Prostate gland (tissue), 2 donors: ENCODE results near the gene ROBO1. TPM values are rescaled to one million over a fixed set of nuclear protein-coding genes. Genes with fewer than 3 reads are reported as not detected.

Source experiments
- DNase-seq: peaks from one replicate; pipeline ENCODE4 v3.0.0-alpha.2; 2019; ENCODE audit warnings: low spot score
- H3K27ac ChIP-seq, 2 donors: fragments of 200-600 bp; sonication (generic); 2 replicates each; pipeline ENCODE4 v1.5.1; 2017 to 2019
- H3K27me3 ChIP-seq: fragments of 200-600 bp; sonication (generic); replicated peaks from 2 replicates; pipeline ENCODE4 v1.5.1; 2019; ENCODE audit not compliant: insufficient read depth
- H3K36me3 ChIP-seq, 2 donors: fragments of 200-600 bp; sonication (generic); 1 replicate in 1 of 2; 2 replicates in 1 of 2; pipeline versions ENCODE4 v1.5.1 to v1.8.1; 2017 to 2019
- H3K4me1 ChIP-seq: fragments of 200-600 bp; sonication (generic); replicated peaks from 2 replicates; pipeline ENCODE4 v1.5.1; 2019
- H3K4me3 ChIP-seq, 2 donors: fragments of 200-600 bp; sonication (generic); 2 replicates each; pipeline ENCODE4 v1.5.1; 2017 to 2019
- H3K9me3 ChIP-seq: fragments of 200-600 bp; sonication (generic); 2 replicates; pipeline ENCODE4 v1.5.1; 2017
- POLR2A ChIP-seq: fragments of 450-650 bp; IDR thresholded peaks from one replicate; pipeline ENCODE4 v1.6.1; 2016; ENCODE audit warnings: antibody characterized with exemption, mild to moderate bottlenecking
- POLR2AphosphoS5 ChIP-seq: sonication (generic); formaldehyde crosslinking; IDR thresholded peaks from one replicate; pipeline ENCODE4 v1.6.1; 2017; ENCODE audit warnings: antibody characterized with exemption
- WGBS: methylation state at CpG from one replicate; pipeline ENCODE4 v1.1.5; 2018; 5-methylcytosine and 5-hydroxymethylcytosine counted together
- intact Hi-C: fragments of 100-400 bp; cut with DNase I; formaldehyde crosslinking; loops from one replicate; pipeline ENCODE4 v1.14.2; 2022
- total RNA-seq, 2 donors: library from RNA; depleted of rRNA; stranded (reverse); fragments of >200 nt; gene quantifications; one replicate each; pipeline ENCODE4 v1.1.0, GENCODE V29; 2016
- TF ChIP-seq, protein P1 (sequence below), 4 experiments: fragments of 200-600 bp in 2 of 4; fragments of 450-650 bp in 2 of 4; sonication (generic) in 2 of 4; IDR thresholded peaks; 1 replicate in 3 of 4; 2 replicates in 1 of 4; pipeline ENCODE4 v1.5.1; 2016 to 2019; ENCODE audit warnings: antibody characterized with exemption in 4 of 4, mild to moderate bottlenecking in 2 of 4, moderate library complexity in 2 of 4

The ROBO1 gene
- total RNA-seq, 2 donors from 2014 or later, result 37.6 to 50.8 TPM

DNA sequence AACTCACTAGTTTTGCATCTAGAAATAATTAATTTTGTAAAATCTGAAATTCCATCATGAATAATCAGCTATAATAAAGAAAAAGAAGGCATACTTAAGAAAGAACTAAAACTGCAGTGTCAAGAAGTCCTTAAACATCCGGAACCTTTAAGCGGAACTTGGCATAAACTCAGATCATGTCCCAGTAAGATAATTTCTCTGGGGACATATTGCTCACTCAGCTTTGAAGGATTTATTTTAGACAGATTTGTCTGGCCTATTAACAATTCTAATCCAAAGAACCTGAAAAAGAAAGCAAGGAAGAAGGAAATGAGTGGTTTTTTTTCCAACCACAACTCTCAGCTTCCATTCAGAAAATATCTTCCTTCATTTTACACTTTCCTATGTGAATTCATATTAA, 850.3 kb downstream of the ROBO1 start:
- no peaks in the 10 kb centered on the region for H3K36me3 ChIP-seq
- TF ChIP-seq, protein P1, sequence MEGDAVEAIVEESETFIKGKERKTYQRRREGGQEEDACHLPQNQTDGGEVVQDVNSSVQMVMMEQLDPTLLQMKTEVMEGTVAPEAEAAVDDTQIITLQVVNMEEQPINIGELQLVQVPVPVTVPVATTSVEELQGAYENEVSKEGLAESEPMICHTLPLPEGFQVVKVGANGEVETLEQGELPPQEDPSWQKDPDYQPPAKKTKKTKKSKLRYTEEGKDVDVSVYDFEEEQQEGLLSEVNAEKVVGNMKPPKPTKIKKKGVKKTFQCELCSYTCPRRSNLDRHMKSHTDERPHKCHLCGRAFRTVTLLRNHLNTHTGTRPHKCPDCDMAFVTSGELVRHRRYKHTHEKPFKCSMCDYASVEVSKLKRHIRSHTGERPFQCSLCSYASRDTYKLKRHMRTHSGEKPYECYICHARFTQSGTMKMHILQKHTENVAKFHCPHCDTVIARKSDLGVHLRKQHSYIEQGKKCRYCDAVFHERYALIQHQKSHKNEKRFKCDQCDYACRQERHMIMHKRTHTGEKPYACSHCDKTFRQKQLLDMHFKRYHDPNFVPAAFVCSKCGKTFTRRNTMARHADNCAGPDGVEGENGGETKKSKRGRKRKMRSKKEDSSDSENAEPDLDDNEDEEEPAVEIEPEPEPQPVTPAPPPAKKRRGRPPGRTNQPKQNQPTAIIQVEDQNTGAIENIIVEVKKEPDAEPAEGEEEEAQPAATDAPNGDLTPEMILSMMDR (IDR thresholded peaks at IDR 0.05), result no peak
- TF ChIP-seq POLR2AphosphoS5 (no peak), POLR2A (no peak)
- no peaks in the 10 kb centered on the region for H3K27me3 ChIP-seq
- WGBS, result 73% methylated on average over 2 of the region's 2 CpGs
- H3K9me3 ChIP-seq, result no peaks in the 10 kb centered on the region
- no peak overlapping the region for H3K4me3 ChIP-seq
- no peaks in the 10 kb centered on the region for H3K4me1 ChIP-seq
- intact Hi-C loops, result no loop called here
- H3K27ac ChIP-seq, result no peak overlapping the region
- DNase-seq, result no peak

DNA sequence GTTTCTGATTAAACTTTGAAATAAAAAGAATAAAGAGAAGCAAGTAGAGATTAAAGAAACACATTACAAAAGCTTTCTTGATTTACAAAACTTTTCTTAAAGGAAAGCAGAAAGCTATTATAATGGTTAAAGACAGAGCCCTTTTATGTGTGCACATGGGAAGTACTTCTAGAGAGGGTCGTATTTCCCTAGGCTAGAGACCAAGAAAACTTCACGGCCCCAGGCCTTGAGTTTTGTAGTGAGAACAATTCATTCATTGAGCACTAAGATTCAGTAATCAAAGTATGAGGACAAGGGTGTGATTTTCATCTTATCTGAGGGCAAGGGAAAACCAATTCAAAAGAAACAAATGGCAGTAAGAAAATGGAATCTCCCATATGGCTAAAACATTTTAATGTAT, 854.1 kb downstream of the ROBO1 start:
- Histone ChIP-seq H3K4me1 (no peaks in the 10 kb centered on the region), H3K27ac (no peak overlapping the region), H3K36me3 (no peaks in the 10 kb centered on the region), H3K27me3 (no peaks in the 10 kb centered on the region), H3K9me3 (no peaks in the 10 kb centered on the region), H3K4me3 (no peak overlapping the region)
- intact Hi-C loops, result no loop called here
- DNase-seq, result no peak
- 45% methylated on average over 2 of the region's 2 CpGs for WGBS
- TF ChIP-seq, protein P1 (IDR thresholded peaks at IDR 0.05), result no peak
- TF ChIP-seq POLR2A (no peak), POLR2AphosphoS5 (no peak)

DNA sequence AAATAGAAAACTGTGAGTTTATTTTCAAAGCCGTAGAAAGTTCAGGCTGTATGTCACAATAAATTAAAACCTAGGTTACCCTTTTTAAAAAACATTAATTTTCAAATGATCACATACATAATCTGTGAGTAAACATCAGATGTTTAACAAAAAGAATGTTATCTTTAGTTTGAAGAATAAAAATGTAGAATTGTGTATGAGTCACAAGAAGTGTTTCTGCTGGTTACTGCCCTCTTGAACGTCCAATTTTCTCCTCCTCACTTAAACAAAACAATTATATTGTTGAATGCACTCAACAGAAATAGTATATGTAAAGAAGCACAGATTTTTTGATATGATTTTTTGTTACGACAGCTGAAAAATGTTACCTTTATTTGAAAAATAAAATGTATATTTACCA, 855.1 kb downstream of the ROBO1 start:
- Histone ChIP-seq H3K36me3 (no peaks in the 10 kb centered on the region), H3K4me3 (no peak overlapping the region), H3K9me3 (no peaks in the 10 kb centered on the region), H3K27ac (no peak overlapping the region), H3K27me3 (no peaks in the 10 kb centered on the region), H3K4me1 (no peaks in the 10 kb centered on the region)
- DNase-seq, result no peak
- intact Hi-C loops, result no loop called here
- no peak for TF ChIP-seq POLR2AphosphoS5
- no peak for TF ChIP-seq POLR2A
- TF ChIP-seq, protein P1 (IDR thresholded peaks at IDR 0.05), result no peak
- WGBS, result 85% methylated on average over 3 of the region's 3 CpGs

- no peak overlapping the region for H3K4me3 ChIP-seq
- H3K36me3 ChIP-seq, result no peaks in the 10 kb centered on the region
- H3K4me1 ChIP-seq, result no peaks in the 10 kb centered on the region
- no peaks in the 10 kb centered on the region for H3K9me3 ChIP-seq
- no peaks in the 10 kb centered on the region for H3K27me3 ChIP-seq
- WGBS, result 79% methylated on average over 5 of the region's 5 CpGs
- intact Hi-C loops, result no loop called here
- TF ChIP-seq, protein P1 (IDR thresholded peaks at IDR 0.05), result no peak
- TF ChIP-seq POLR2AphosphoS5 (no peak), POLR2A (no peak)
- no peak for DNase-seq
- no peak overlapping the region for H3K27ac ChIP-seq
Measured at GRCh38 chr3:78912259-78912658, 855.5 kb downstream of the ROBO1 start.

DNA sequence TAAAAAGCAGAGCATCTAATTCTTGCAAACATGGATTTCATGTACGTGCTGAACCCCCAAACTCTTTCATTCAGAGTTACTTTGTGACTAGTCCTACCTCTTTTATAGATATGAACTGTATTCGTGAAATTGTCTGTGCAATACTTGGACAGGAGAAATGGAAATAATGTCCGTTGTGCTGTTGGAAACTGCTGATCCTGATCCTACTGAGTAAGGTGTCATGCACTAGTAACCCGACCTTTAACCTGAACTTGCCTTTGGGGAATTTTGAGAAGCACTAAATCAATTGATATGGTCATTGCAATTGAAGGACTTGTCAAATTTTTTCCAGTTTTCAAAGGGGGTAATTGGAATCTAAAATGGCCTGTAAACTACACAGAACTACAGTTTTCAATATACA, 856.4 kb downstream of the ROBO1 start:
- intact Hi-C loops, result no loop called here
- no peaks in the 10 kb centered on the region for H3K4me1 ChIP-seq
- WGBS, result 90% methylated on average over 4 of the region's 4 CpGs
- H3K4me3 ChIP-seq, result no peak overlapping the region
- no peak for DNase-seq
- no peaks in the 10 kb centered on the region for H3K27me3 ChIP-seq
- no peak overlapping the region for H3K27ac ChIP-seq
- no peak for TF ChIP-seq POLR2A
- no peak for TF ChIP-seq POLR2AphosphoS5
- TF ChIP-seq, protein P1 (IDR thresholded peaks at IDR 0.05), result no peak
- no peaks in the 10 kb centered on the region for H3K9me3 ChIP-seq
- no peaks in the 10 kb centered on the region for H3K36me3 ChIP-seq
